HG02840 (cell line): Measurements from ENCODE around the gene TTC27.

Source experiments
- ATAC-seq: cut with Tn5 transposase; IDR thresholded peaks from one replicate; pipeline ENCODE4 v1.9.1; 2021; ENCODE audit warnings: mild to moderate bottlenecking, moderate library complexity, moderate number of reproducible peaks; ENCODE audit not compliant: unreplicated experiment, low FRiP score

The TTC27 gene

GRCh38 chr2:32666704-32667103 lies 38.9 kb downstream of the TTC27 start:
- no peak for ATAC-seq

- no peak for ATAC-seq
These were observed 40.4 kb downstream of the TTC27 start for GRCh38 chr2:32668254-32668653.

DNA sequence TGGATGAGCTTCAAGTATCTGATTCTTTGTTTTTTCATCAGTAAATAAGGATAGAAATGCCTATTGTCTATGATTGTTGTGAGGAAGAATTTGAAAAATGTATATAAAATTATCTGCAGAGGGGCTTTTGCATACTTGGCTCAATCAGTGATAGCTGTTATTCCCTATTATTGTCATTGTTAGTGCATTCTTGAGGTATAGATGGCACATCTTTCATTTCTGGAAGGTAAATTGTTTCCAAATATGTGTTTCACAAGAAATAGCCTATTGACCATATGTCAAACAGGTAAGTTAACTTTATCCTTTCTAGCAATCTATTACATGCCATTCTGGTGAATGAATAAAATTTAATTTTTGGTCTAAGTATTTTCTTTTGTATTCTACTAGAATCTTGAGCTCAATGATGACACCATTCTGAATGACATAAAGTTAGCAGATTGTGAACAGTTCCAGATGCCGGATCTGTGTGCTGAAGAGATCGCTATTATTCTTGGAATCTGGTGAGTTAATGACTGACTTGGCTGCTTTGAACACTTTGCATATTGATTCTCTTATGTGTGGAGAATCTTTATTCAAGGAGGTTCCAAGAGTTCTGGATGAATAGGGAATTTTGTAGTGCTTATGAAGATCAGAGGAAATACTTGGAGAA lies 44.2 kb downstream of the TTC27 start:
- ATAC-seq = no peak

DNA sequence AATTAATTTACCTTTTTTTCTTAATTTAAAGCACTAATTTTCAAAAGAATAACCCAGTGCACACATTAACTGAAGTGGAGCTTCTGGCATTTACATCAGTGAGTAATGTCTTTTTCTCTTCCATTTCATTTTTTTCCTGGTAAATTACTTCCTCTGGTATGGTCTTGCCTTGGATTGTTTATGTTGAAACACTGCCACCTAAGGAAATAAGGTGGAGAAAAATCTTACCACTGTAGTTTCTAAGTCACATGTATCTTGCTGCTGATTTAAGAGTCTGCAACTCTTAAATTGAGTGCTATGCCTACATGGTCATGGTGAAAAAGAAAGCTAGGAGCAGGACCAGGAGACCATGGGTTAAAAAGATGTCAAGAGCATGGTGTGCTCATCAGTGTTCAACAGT lies 51.0 kb downstream of the TTC27 start:
- ATAC-seq = no peak

GRCh38 chr2:32680942-32681341 lies 53.1 kb downstream of the TTC27 start:
- ATAC-seq = no peak

- ATAC-seq = no peak
These were observed 55.8 kb downstream of the TTC27 start for GRCh38 chr2:32683520-32684086.

- ATAC-seq = no peak
These were observed 60.7 kb downstream of the TTC27 start for GRCh38 chr2:32688541-32688940.

DNA sequence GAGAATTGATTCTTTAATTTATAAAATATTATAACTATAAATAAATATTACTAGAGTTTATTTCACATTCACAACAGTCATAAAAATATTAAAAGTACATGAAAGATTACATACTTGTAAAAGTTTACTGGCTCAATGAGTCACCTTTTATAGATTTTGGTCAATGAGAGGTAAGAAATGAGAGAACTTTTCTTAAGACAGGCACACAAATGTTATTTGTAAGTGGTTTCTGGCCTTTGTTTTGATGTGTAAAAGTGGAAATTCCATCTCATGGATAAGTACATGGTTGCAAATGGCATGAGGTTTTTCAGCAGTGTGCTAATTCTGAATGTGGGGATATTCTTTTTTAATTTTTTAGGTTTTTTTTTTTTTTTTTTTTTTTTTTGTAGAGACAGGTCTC lies 63.8 kb downstream of the TTC27 start:
- no peak for ATAC-seq

DNA sequence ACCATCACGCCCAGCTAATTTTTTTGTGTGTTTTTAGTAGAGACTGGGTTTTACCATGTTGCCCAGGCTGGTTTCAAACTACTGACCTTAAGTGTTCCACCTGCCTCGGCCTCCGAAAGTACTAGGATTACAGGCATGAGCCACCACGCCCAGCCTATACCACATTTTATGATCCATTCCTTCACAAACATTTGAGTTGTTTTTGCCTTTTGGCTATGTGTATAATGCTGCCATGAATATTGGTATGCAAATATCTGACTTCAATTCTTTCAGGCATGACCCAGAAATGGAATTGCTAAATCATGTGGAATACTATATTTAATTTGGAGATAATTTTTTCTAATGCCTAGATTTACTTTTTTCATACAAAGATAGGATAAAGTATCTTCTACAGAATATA lies 68.6 kb downstream of the TTC27 start:
- no peak for ATAC-seq

- no peak for ATAC-seq
These were observed 69.3 kb downstream of the TTC27 start for GRCh38 chr2:32697156-32697555.

GRCh38 chr2:32699151-32699550 lies 71.3 kb downstream of the TTC27 start:
- no peak for ATAC-seq

DNA sequence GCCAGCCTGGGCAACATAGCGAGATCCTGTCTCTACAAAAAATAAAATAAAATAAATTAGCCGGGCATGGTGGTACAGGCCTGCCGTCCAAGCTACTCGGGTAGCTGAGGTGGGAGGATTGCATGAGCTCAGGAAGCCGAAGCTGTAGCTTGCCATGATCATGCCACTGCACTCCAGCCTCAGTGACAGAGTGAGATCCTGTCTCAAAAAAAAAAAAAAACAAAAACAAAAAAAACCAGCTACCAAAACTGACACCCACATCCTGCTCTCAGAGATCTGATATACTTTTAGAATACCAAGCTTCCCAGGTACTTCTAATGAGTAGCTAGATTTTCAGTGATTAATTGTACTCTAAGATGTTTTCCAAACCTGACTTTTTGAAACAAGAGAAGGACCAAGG lies 74.0 kb downstream of the TTC27 start:
- ATAC-seq = no peak

- no peak for ATAC-seq
These were observed 74.6 kb downstream of the TTC27 start for GRCh38 chr2:32702303-32703064.

GRCh38 chr2:32706815-32707579 lies 79.1 kb downstream of the TTC27 start:
- ATAC-seq = no peak

- no peak for ATAC-seq
These were observed 83.4 kb downstream of the TTC27 start for GRCh38 chr2:32711219-32711618.

- no peak for ATAC-seq
These were observed 84.2 kb downstream of the TTC27 start for GRCh38 chr2:32711908-32712501.

DNA sequence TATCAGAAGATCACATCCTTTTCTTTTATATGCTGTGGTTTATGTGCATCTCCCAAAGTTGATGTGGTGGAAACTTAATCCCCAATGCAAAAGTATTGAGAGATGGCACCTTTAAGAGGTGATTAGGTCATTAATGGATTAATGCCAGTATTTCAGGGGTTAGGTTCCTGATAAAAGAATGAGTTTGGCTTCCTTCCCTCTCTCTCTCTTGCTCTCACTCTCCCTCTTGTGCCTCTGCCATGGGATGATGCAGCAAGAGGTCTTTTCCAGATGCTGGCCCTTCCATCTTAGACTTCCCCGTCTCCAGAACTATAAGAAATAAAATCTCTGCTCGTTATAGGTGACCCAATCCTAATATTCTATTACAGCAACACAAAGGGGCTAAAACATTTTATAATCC lies 85.0 kb downstream of the TTC27 start:
- ATAC-seq = no peak

DNA sequence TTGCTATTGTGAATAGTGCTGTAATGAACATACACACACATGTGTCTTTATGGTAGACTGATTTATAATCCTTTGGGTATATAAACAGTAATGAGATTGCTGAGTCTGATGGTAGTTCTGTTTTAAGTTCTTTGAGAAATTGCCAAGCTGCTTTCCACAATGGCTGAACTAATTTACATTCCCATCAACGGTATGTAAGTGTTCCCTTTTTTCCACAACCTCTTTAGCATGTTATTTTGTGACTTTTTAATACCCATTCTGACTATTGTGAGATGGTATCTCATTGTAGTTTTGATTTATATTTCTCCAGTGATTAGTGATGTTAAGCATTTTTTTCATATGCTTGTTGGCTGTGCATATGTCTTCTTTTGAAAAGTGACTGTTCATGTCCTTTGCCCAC lies 86.7 kb downstream of the TTC27 start:
- ATAC-seq = no peak

- ATAC-seq = peak; percentile 86
These were observed 87.6 kb downstream of the TTC27 start for GRCh38 chr2:32715391-32715841.

- ATAC-seq = no peak
These were observed 88.1 kb downstream of the TTC27 start for GRCh38 chr2:32715981-32716380.

GRCh38 chr2:32716598-32716997 lies 88.7 kb downstream of the TTC27 start:
- no peak for ATAC-seq
